Measurements from ENCODE around the gene SRGAP1.

The SRGAP1 gene

GRCh38 chr12:64082866-64083268, 238.4 kb downstream of the SRGAP1 start:
- no peak for DNase-seq (ENCODE audit: low read depth)
- no peak for TF ChIP-seq CTCF (IDR thresholded peaks at IDR 0.05; ENCODE audit: low read depth, low read length, missing control alignments)
- H3K4me3 ChIP-seq (ENCODE audit: low read depth, low read length), result no peak overlapping the region

GRCh38 chr12:64083285-64084210, 239.0 kb downstream of the SRGAP1 start:
- no peak for TF ChIP-seq CTCF (IDR thresholded peaks at IDR 0.05; ENCODE audit: low read depth, low read length, missing control alignments)
- H3K4me3 ChIP-seq (ENCODE audit: low read depth, low read length), result no peak overlapping the region
- no peak for DNase-seq (ENCODE audit: low read depth)

- no peak for DNase-seq (ENCODE audit: low read depth)
- TF ChIP-seq CTCF (IDR thresholded peaks at IDR 0.05; ENCODE audit: low read depth, low read length, missing control alignments), result no peak
- H3K4me3 ChIP-seq (ENCODE audit: low read depth, low read length), result no peak overlapping the region
Measured at GRCh38 chr12:64085154-64085553, 240.7 kb downstream of the SRGAP1 start.

- H3K4me3 ChIP-seq (ENCODE audit: low read depth, low read length), result no peak overlapping the region
- TF ChIP-seq CTCF (IDR thresholded peaks at IDR 0.05; ENCODE audit: low read depth, low read length, missing control alignments), result no peak
- DNase-seq (ENCODE audit: low read depth), result no peak
Measured at GRCh38 chr12:64085996-64086395, 241.5 kb downstream of the SRGAP1 start.

GRCh38 chr12:64086946-64087345, 242.4 kb downstream of the SRGAP1 start:
- H3K4me3 ChIP-seq (ENCODE audit: low read depth, low read length), result no peak overlapping the region
- TF ChIP-seq CTCF (IDR thresholded peaks at IDR 0.05; ENCODE audit: low read depth, low read length, missing control alignments), result no peak
- no peak for DNase-seq (ENCODE audit: low read depth)

- no peak for DNase-seq (ENCODE audit: low read depth)
- no peak overlapping the region for H3K4me3 ChIP-seq (ENCODE audit: low read depth, low read length)
- no peak for TF ChIP-seq CTCF (IDR thresholded peaks at IDR 0.05; ENCODE audit: low read depth, low read length, missing control alignments)
Measured at GRCh38 chr12:64087761-64088160, 243.3 kb downstream of the SRGAP1 start.
